GM12875 (cell line): Measurements from ENCODE around the gene SNRK.

Source experiments
- H3K4me3 ChIP-seq: one replicate; pipeline ENCODE4 v1.5.1; 2011; ENCODE audit warnings: low read depth, low read length, control low read depth
- CTCF ChIP-seq: IDR thresholded peaks from 2 replicates; pipeline ENCODE4 v1.5.1; 2011; ENCODE audit warnings: low read depth, mild to moderate bottlenecking, control low read depth, inconsistent platforms, low read length, moderate library complexity, borderline replicate concordance; ENCODE audit not compliant: insufficient read depth

Gene SNRK

DNA sequence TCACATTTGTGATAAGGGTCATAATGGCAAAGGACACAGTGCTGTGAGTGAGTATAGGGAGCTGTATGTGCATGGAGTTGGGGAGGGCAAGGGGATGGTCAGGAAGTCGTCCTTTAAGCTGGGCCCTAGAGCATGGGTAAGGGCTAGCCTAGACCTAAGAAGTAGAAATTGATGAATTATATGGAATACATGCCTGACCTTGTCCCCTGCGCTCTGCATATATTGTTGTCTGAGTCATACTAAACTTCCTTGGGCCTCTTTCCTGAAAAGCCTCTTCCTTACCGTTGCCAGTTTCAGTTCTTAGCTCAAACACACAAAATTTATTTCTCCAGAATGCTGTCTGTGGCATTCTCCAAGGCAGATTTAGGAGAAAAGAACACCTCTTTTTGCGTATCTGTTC is 4.6 kb downstream of the SNRK start:
- TF ChIP-seq CTCF, result no peak
- H3K4me3 ChIP-seq, result no peak overlapping the region

GRCh38 chr3:43291546-43291945 is 5.2 kb downstream of the SNRK start:
- H3K4me3 ChIP-seq, result no peak overlapping the region
- no peak for TF ChIP-seq CTCF

- no peak for TF ChIP-seq CTCF
- no peak overlapping the region for H3K4me3 ChIP-seq
Observed at GRCh38 chr3:43294975-43295374, 8.6 kb downstream of the SNRK start.

DNA sequence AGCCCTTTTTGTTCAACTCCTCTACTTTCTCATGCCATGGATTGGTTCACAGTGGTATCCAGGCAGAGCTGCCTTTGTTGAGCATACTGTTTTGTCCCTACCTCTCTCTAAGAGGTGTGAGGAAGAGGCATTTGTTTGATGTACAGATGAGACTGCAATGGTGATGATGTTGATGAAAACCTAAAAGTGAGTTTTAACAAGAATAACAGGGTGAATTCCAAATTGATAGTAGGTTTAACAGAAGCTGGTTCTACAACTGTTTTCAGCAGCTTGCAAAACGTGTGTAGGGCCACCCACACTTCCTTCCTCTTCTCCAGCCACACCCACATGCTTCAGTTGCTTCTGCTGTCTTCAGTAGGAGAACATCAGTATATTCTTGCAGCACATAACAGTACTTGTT is 10.2 kb downstream of the SNRK start:
- no peak for TF ChIP-seq CTCF
- H3K4me3 ChIP-seq, result no peak overlapping the region

GRCh38 chr3:43298292-43298691 is 12.0 kb downstream of the SNRK start:
- TF ChIP-seq CTCF, result no peak
- H3K4me3 ChIP-seq, result no peak overlapping the region

DNA sequence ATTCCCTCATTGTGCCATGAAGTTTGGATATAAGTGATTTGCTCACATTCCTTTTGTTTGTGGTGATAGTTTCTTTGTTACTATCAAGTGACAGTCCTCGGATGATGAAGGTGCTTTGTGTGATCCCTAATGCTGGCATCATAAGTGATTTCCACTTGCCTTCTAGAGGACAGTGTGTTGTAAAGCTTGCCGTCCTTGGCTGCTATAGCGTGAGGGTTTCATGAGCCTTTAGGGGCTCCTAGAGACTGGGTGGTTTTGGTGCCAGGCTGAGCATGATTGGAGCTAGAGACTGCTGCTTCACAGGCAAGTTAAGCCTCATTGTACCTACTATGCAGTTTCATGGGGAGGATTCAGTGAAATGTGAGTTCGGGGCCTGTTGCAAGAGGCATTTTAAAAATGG is 12.4 kb downstream of the SNRK start:
- TF ChIP-seq CTCF, result no peak
- no peak overlapping the region for H3K4me3 ChIP-seq

DNA sequence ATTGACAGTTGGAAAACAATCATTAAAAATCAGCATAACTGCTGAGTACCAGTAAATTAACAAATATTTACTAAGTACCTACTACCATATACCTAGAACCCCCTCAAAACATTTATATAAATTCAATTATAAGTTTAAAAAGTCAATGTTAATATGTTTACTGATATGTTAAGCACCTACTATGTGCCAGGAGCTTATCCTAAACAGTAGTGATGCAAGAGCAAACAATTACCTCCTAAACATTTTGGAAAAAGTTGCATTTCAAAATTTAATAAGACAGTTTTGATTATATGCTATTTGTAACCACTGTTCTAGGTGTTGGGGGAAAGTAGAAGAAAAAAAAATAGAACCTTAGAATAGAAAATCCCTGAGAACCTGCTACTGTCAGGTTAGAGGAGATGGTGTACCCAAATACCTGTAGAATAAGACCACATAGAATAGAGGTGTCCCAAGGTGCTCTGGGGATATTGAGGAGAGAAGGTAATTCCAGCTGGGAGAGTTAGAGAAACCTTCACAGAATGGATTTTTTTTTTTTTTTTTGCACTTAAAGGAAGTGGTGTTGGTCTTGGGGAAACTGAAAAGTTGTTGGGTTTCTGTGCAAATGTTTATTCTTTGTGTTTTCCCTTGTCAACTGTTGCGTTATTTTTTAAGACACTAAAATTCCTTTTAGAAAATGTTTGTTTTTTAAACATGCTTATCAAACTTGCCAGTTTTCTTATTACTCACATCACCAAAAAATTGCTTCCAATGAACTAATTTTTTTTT is 16.0 kb downstream of the SNRK start:
- TF ChIP-seq CTCF, result no peak
- H3K4me3 ChIP-seq, result no peak overlapping the region
